Panc1 (cell line): ENCODE measurements around the gene CARD8. TPM values are rescaled to one million over a fixed set of nuclear protein-coding genes. Genes with fewer than 3 reads are reported as not detected.

Experiments used
- ATAC-seq: fragments of 200-7000 bp; cut with Tn5 transposase; 2 replicates; pipeline ENCODE4 v1.9.1; 2020; ENCODE audit warnings: mild to moderate bottlenecking, moderate library complexity
- BruUV-seq: library from RNA; stranded (reverse); fragments of 400-500 nt; replicated peaks from 2 replicates; lab custom pipeline; 2021; lab: Mats Ljungman, UMichigan
- CTCF ChIA-PET: fragments of 300-600 bp; sonication (Branson Sonifier 250); formaldehyde crosslinking; loops from one replicate; lab custom pipeline; 2022; ENCODE audit warnings: antibody characterized with exemption; lab: Charles Lee
- POLR2A ChIA-PET: fragments of 300-600 bp; sonication (Branson Sonifier 250); formaldehyde crosslinking; loops from one replicate; lab custom pipeline; 2022; ENCODE audit warnings: antibody characterized with exemption; lab: Charles Lee
- DNase-seq: peaks from one replicate; pipeline ENCODE4 v3.0.0-alpha.2; 2010; ENCODE audit warnings: low read depth, low spot score
- H3K27ac ChIP-seq: 2 replicates; pipeline ENCODE4 v1.5.1; 2011; ENCODE audit warnings: mild to moderate bottlenecking, low read length, inconsistent platforms
- H3K27me3 ChIP-seq: fragments of 200-500 bp; sonication (Bioruptor generic); 2 replicates; pipeline ENCODE4 v1.6.0; 2014; ENCODE audit warnings: low read length, inconsistent platforms; ENCODE audit not compliant: control insufficient read depth, insufficient read depth
- H3K36me3 ChIP-seq: fragments of 200-500 bp; sonication (Bioruptor generic); 2 replicates; pipeline ENCODE4 v1.5.1; 2014; ENCODE audit warnings: inconsistent platforms, mild to moderate bottlenecking, low read length, moderate library complexity; ENCODE audit not compliant: control insufficient read depth, insufficient read depth
- H3K4me1 ChIP-seq: 2 replicates; pipeline ENCODE4 v1.5.1; 2011; ENCODE audit warnings: inconsistent platforms, mild to moderate bottlenecking, low read length, moderate library complexity; ENCODE audit not compliant: control insufficient read depth, insufficient read depth
- H3K4me3 ChIP-seq, 2 experiments: 2 replicates each; pipeline ENCODE4 v1.5.1; 2011 to 2012; ENCODE audit warnings: low read depth in 2 of 2, low read length in 2 of 2, mild to moderate bottlenecking in 2 of 2, inconsistent platforms in 1 of 2, moderate library complexity in 1 of 2
- H3K9me3 ChIP-seq: fragments of 200-500 bp; sonication (Bioruptor generic); 2 replicates; pipeline ENCODE4 v1.5.1; 2014; ENCODE audit warnings: low read depth, mild to moderate bottlenecking, inconsistent platforms, low read length, moderate library complexity; ENCODE audit not compliant: control insufficient read depth, insufficient read depth
- POLR2AphosphoS5 ChIP-seq: IDR thresholded peaks from 2 replicates; pipeline ENCODE4 v1.6.1; 2012; ENCODE audit warnings: mild to moderate bottlenecking, low read depth, low read length, moderate library complexity
- SIN3A ChIP-seq: IDR thresholded peaks from 2 replicates; pipeline ENCODE4 v1.6.1; 2012; ENCODE audit warnings: low read depth, mild to moderate bottlenecking, low read length, moderate library complexity, borderline replicate concordance; ENCODE audit not compliant: insufficient read depth
- TCF7L2 ChIP-seq: IDR thresholded peaks from 2 replicates; pipeline ENCODE4 v1.6.1; 2011; ENCODE audit warnings: mild to moderate bottlenecking, low read depth, low read length, inconsistent platforms
- in situ Hi-C: cut with HindIII; loops from 2 replicates; pipeline ENCODE4 v1.10.0; 2016; ENCODE audit warnings: low sequenced_read_pairs, low pct_unique_long_range_greater_than_20kb
- intact Hi-C: fragments of 100-400 bp; cut with micrococcal nuclease; formaldehyde crosslinking; loops from one replicate; pipeline ENCODE4 v1.10.0; 2022; ENCODE audit not compliant: unreplicated experiment
- total RNA-seq: library from RNA; stranded (reverse); gene quantifications from one replicate; pipeline ENCODE4 v1.2.1, GENCODE V29; 2021; ENCODE audit not compliant: unreplicated experiment
- TF ChIP-seq, protein P1 (sequence below), 2 experiments: IDR thresholded peaks; 2 replicates each; pipeline ENCODE4 v1.6.1; 2011 to 2012; ENCODE audit warnings: low read depth in 2 of 2, control low read depth in 1 of 2, low read length in 1 of 2, mild to moderate bottlenecking in 1 of 2, moderate library complexity in 1 of 2; ENCODE audit not compliant: insufficient read depth in 1 of 2
- TF ChIP-seq, protein P2 (sequence below): fragments of 450-650 bp; IDR thresholded peaks from 2 replicates; pipeline ENCODE4 v1.5.1; 2017; ENCODE audit warnings: mild to moderate bottlenecking

CARD8 gene
- total RNA-seq, 1 experiment from 2014 or later, result 19.9 TPM

DNA sequence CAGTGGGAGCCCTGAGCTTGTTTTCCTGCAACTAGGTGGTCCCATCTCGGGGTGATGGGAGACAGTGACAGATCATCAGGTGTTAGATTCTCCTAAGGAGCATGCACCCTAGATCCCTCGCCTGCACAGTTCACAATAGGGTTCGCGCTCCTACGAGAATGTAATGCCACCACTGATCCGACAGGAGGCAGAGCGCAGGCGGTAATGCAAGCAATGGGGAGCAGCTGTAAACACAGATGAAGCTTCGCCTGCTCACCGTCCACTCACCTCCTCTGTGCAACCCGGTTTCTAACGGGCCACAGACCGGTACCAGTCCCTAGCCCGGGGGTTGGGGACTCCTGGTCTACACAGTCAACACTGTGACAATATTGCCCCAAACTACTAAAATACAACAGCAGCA lies 38.8 kb downstream of the CARD8 start:
- H3K9me3 ChIP-seq, result no peaks in the 10 kb centered on the region
- intact Hi-C loops, result no loop called here
- H3K4me1 ChIP-seq, result no peaks in the 10 kb centered on the region
- H3K36me3 ChIP-seq, result no peaks in the 10 kb centered on the region
- no peak overlapping the region for H3K27ac ChIP-seq
- POLR2A ChIA-PET, result no interaction called here
- H3K4me3 ChIP-seq, result no peak overlapping the region
- TF ChIP-seq SIN3A (no peak), POLR2AphosphoS5 (no peak), TCF7L2 (no peak)
- TF ChIP-seq, protein P1, sequence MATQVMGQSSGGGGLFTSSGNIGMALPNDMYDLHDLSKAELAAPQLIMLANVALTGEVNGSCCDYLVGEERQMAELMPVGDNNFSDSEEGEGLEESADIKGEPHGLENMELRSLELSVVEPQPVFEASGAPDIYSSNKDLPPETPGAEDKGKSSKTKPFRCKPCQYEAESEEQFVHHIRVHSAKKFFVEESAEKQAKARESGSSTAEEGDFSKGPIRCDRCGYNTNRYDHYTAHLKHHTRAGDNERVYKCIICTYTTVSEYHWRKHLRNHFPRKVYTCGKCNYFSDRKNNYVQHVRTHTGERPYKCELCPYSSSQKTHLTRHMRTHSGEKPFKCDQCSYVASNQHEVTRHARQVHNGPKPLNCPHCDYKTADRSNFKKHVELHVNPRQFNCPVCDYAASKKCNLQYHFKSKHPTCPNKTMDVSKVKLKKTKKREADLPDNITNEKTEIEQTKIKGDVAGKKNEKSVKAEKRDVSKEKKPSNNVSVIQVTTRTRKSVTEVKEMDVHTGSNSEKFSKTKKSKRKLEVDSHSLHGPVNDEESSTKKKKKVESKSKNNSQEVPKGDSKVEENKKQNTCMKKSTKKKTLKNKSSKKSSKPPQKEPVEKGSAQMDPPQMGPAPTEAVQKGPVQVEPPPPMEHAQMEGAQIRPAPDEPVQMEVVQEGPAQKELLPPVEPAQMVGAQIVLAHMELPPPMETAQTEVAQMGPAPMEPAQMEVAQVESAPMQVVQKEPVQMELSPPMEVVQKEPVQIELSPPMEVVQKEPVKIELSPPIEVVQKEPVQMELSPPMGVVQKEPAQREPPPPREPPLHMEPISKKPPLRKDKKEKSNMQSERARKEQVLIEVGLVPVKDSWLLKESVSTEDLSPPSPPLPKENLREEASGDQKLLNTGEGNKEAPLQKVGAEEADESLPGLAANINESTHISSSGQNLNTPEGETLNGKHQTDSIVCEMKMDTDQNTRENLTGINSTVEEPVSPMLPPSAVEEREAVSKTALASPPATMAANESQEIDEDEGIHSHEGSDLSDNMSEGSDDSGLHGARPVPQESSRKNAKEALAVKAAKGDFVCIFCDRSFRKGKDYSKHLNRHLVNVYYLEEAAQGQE (IDR thresholded peaks at IDR 0.05; ENCODE audit: insufficient read depth in 1 of 2, low read depth in 2 of 2, low read length in 1 of 2), result no peak
- TF ChIP-seq, protein P2, sequence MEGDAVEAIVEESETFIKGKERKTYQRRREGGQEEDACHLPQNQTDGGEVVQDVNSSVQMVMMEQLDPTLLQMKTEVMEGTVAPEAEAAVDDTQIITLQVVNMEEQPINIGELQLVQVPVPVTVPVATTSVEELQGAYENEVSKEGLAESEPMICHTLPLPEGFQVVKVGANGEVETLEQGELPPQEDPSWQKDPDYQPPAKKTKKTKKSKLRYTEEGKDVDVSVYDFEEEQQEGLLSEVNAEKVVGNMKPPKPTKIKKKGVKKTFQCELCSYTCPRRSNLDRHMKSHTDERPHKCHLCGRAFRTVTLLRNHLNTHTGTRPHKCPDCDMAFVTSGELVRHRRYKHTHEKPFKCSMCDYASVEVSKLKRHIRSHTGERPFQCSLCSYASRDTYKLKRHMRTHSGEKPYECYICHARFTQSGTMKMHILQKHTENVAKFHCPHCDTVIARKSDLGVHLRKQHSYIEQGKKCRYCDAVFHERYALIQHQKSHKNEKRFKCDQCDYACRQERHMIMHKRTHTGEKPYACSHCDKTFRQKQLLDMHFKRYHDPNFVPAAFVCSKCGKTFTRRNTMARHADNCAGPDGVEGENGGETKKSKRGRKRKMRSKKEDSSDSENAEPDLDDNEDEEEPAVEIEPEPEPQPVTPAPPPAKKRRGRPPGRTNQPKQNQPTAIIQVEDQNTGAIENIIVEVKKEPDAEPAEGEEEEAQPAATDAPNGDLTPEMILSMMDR, result no peak; the same call in 1 of the 2 replicates
- no peak for ATAC-seq
- no peak for DNase-seq
- CTCF ChIA-PET, result interaction anchor here (0.6 kb wide), 2 partner anchors 8 to 289 kb away, joined by 3 to 12 read pairs; no protein-coding TSS in a partner anchor
- no TSS peak for BruUV-seq
- H3K27me3 ChIP-seq, result no peaks in the 10 kb centered on the region
- in situ Hi-C loops, result no loop called here

DNA sequence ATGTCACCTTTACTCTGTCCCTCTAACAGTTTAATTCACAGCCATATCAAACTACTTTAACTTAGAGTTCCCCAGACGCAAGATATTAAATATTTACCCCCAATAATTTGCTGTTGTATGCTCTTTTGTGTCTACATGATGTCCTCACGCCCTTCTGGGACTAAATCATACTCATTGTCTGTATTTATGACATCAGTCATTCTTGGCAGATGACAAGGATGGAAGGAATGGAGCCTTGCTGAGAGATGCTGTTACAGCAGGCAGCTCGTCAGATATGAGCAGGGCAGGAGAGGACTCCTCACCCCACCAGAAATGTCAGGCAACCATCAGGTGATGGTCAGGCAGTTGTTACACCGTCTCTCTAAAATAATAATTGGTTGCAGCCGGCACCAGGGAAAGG lies 41.8 kb downstream of the CARD8 start:
- ChIA-PET CTCF (no interaction called here), POLR2A (no interaction called here)
- DNase-seq (no peak), ATAC-seq (no peak)
- H3K9me3 ChIP-seq, result no peaks in the 10 kb centered on the region
- no peaks in the 10 kb centered on the region for H3K4me1 ChIP-seq
- no peaks in the 10 kb centered on the region for H3K27me3 ChIP-seq
- TF ChIP-seq POLR2AphosphoS5 (no peak), TCF7L2 (no peak), SIN3A (no peak)
- TF ChIP-seq, protein P1 (IDR thresholded peaks at IDR 0.05; ENCODE audit: insufficient read depth in 1 of 2, low read depth in 2 of 2, low read length in 1 of 2), result no peak
- TF ChIP-seq, protein P2, result no peak
- H3K36me3 ChIP-seq, result no peaks in the 10 kb centered on the region
- BruUV-seq, result no TSS peak
- no peak overlapping the region for H3K27ac ChIP-seq
- in situ Hi-C loops (no loop called here), intact Hi-C loops (no loop called here)
- H3K4me3 ChIP-seq, result no peak overlapping the region
